ENCODE results near the gene GBA2. TPM values are rescaled to one million over a fixed set of nuclear protein-coding genes. Genes with fewer than 3 reads are reported as not detected.

Gene GBA2
- polyA plus RNA-seq, 1 donor (not counting 4 experiments of a cell fraction or from before 2014, with no cell fraction given), result 31.7 TPM

DNA sequence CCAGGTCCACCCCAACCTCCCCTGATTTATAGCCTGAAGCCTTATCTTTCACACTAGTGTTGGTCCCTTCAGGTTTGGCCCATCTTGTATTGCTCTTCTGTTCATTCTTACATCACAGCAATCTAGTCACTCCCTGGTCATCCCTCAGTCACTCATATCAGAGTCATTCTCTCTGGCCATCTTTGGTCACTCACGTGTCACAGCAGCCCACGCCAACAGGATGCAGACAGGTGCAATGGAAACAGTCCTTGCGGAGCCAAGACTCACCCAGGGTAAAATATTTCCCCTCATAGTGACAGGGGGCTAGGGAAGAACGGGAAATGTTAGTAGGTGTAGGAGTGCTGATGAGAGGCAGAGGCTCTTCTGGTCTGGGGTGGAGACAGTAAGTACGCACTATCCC, 4.4 kb upstream of the GBA2 start:
- Histone ChIP-seq H4K20me1 (ENCODE audit: control insufficient read depth, extremely low read depth, insufficient read depth, low read length) (no peaks in the 10 kb centered on the region), H3K4me1 (ENCODE audit: control insufficient read depth, extremely low read depth, insufficient read depth, low read length) (peaks cover 9% of the 10 kb centered on the region), H3K27me3 (ENCODE audit: control insufficient read depth, extremely low read depth, insufficient read depth, low read length) (no peaks in the 10 kb centered on the region), H3K79me2 (ENCODE audit: control insufficient read depth, insufficient read depth, low read length) (peaks cover 8% of the 10 kb centered on the region), H2AFZ (ENCODE audit: control insufficient read depth, low read length) (no peak overlapping the region), H3K9me1 (ENCODE audit: control insufficient read depth, extremely low read depth, insufficient read depth, low read length) (no peaks in the 10 kb centered on the region), H3K9me3 (ENCODE audit: control insufficient read depth, low read depth, low read length) (no peaks in the 10 kb centered on the region), H3K9ac (ENCODE audit: control insufficient read depth, extremely low read depth, insufficient read depth, low read length) (no peak overlapping the region), H3K36me3 (ENCODE audit: control insufficient read depth in 2 of 2, extremely low read depth in 1 of 2, insufficient read depth in 2 of 2, low read length in 2 of 2) (peaks cover 24 to 29% of the 10 kb centered on the region in 2 experiments), H3K27ac (ENCODE audit: control insufficient read depth, insufficient read depth, low read length) (no peak overlapping the region), H3K4me2 (ENCODE audit: control insufficient read depth, extremely low read depth, insufficient read depth, low read depth, low read length) (no peak overlapping the region), H3K4me3 (ENCODE audit: control insufficient read depth in 2 of 3, extremely low read depth in 1 of 3, insufficient read depth in 2 of 3, low read depth in 1 of 3, low read length in 3 of 3) (no peak overlapping the region)
- dilution Hi-C loops (cut with MboI; ENCODE audit: extremely low pct_ligation_motif_present, low sequenced_read_pairs), result no loop called here
- FAIRE-seq, result no peak
- no peak for DNase-seq (ENCODE audit: low read depth, low spot score)
- no peak for TF ChIP-seq EZH2 (IDR thresholded peaks at IDR 0.05; ENCODE audit: low read length)
- no peak for TF ChIP-seq CTCF (optimal IDR thresholded peaks at IDR 0.05 in 1 of 3, IDR thresholded peaks at IDR 0.05 in 1 of 3, conservative IDR thresholded peaks at IDR 0.05 in 1 of 3; ENCODE audit: extremely low read depth in 1 of 3, insufficient read depth in 2 of 3, low read length in 3 of 3)

DNA sequence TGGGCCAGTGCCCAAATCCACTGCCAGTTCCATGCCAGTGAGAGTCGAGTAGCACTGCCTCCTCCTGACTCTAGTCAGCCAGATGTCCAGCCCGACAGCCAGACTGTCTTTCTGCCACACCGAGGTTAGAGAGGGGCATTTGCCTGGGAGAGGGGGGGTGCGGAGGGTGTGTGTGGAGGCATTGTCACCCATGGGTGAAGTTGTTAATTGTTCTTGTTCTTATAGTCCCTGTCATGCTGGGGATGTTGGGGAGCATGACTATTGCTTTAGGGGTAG, 1.2 kb upstream of the GBA2 start:
- Histone ChIP-seq H4K20me1 (ENCODE audit: control insufficient read depth, extremely low read depth, insufficient read depth, low read length) (peaks cover 5% of the 10 kb centered on the region), H3K79me2 (ENCODE audit: control insufficient read depth, insufficient read depth, low read length) (peaks cover 37% of the 10 kb centered on the region), H3K36me3 (ENCODE audit: control insufficient read depth in 2 of 2, extremely low read depth in 1 of 2, insufficient read depth in 2 of 2, low read length in 2 of 2) (peaks cover 24 to 27% of the 10 kb centered on the region in 2 experiments), H3K4me1 (ENCODE audit: control insufficient read depth, extremely low read depth, insufficient read depth, low read length) (peaks cover 24% of the 10 kb centered on the region), H3K27ac (ENCODE audit: control insufficient read depth, insufficient read depth, low read length) (no peak overlapping the region), H3K27me3 (ENCODE audit: control insufficient read depth, extremely low read depth, insufficient read depth, low read length) (no peaks in the 10 kb centered on the region), H2AFZ (ENCODE audit: control insufficient read depth, low read length) (no peak overlapping the region), H3K9me3 (ENCODE audit: control insufficient read depth, low read depth, low read length) (no peaks in the 10 kb centered on the region), H3K9ac (ENCODE audit: control insufficient read depth, extremely low read depth, insufficient read depth, low read length) (peak overlapping the region; percentile 76), H3K4me3 (ENCODE audit: control insufficient read depth in 2 of 3, extremely low read depth in 1 of 3, insufficient read depth in 2 of 3, low read depth in 1 of 3, low read length in 3 of 3) (peak overlapping the region in 2 of 3 experiments; percentile 80), H3K4me2 (ENCODE audit: control insufficient read depth, extremely low read depth, insufficient read depth, low read depth, low read length) (peak overlapping the region; percentile 65), H3K9me1 (ENCODE audit: control insufficient read depth, extremely low read depth, insufficient read depth, low read length) (peaks cover 3% of the 10 kb centered on the region)
- dilution Hi-C loops (cut with MboI; ENCODE audit: extremely low pct_ligation_motif_present, low sequenced_read_pairs), result no loop called here
- DNase-seq (ENCODE audit: low read depth, low spot score), result no peak
- FAIRE-seq, result no peak
- TF ChIP-seq CTCF (optimal IDR thresholded peaks at IDR 0.05 in 1 of 3, IDR thresholded peaks at IDR 0.05 in 1 of 3, conservative IDR thresholded peaks at IDR 0.05 in 1 of 3; ENCODE audit: extremely low read depth in 1 of 3, insufficient read depth in 2 of 3, low read length in 3 of 3), result no peak
- TF ChIP-seq EZH2 (IDR thresholded peaks at IDR 0.05; ENCODE audit: low read length), result no peak
